B cell (primary cell): ENCODE results near the gene PTPRG. TPM values are rescaled to one million over a fixed set of nuclear protein-coding genes. Genes with fewer than 3 reads are reported as not detected.

Experiments used
- ATAC-seq: fragments of 200-7000 bp; cut with Tn5 transposase; one replicate; pipeline ENCODE4 v1.10.0; 2021; ENCODE audit warnings: low read depth, mild to moderate bottlenecking, moderate number of reproducible peaks, moderate library complexity
- CTCF ChIA-PET: fragments of 350-600 bp; sonication (Branson Sonifier 250); formaldehyde crosslinking; loops from one replicate; lab custom pipeline; 2021; ENCODE audit warnings: antibody characterized with exemption, inconsistent platforms; lab: Charles Lee
- POLR2A ChIA-PET: fragments of 350-600 bp; sonication (Branson Sonifier 250); formaldehyde crosslinking; loops from one replicate; lab custom pipeline; 2021; ENCODE audit warnings: antibody characterized with exemption; lab: Charles Lee
- DNase-seq: peaks from one replicate; pipeline ENCODE4 v3.0.0; 2013
- H2AFZ ChIP-seq: 2 replicates; pipeline ENCODE4 v1.6.1; 2012; ENCODE audit warnings: mild to moderate bottlenecking, low read depth, low read length; ENCODE audit not compliant: insufficient read depth, poor library complexity, severe bottlenecking
- H3K27ac ChIP-seq, 2 donors: 1 replicate in 1 of 2; 2 replicates in 1 of 2; pipeline ENCODE4 v1.5.1; 2012 to 2013; ENCODE audit warnings: low read length in 2 of 2, mild to moderate bottlenecking in 2 of 2, moderate library complexity in 1 of 2
- H3K27me3 ChIP-seq, 4 experiments: fragments of 200-600 bp in 1 of 4; sonication (generic) in 1 of 4; replicated peaks in 1 of 4; 1 replicate in 2 of 4; 2 replicates in 2 of 4; pipeline versions ENCODE4 v1.6.1 to v1.7.0; 2013 to 2016; ENCODE audit warnings: low read length in 3 of 4, mild to moderate bottlenecking in 2 of 4, mixed read lengths in 1 of 4, moderate library complexity in 1 of 4; ENCODE audit not compliant: insufficient read depth in 4 of 4, control insufficient read depth in 3 of 4; ENCODE audit errors: control extremely low read depth in 1 of 4
- H3K36me3 ChIP-seq, 2 experiments: replicated peaks in 1 of 2; 1 replicate in 1 of 2; 2 replicates in 1 of 2; pipeline versions ENCODE4 v1.6.1 to v1.7.1; 2013; ENCODE audit warnings: low read length in 1 of 2; ENCODE audit not compliant: insufficient read depth in 2 of 2, control insufficient read depth in 1 of 2; ENCODE audit errors: control extremely low read depth in 1 of 2, extremely low read depth in 1 of 2
- H3K4me1 ChIP-seq, 2 donors: fragments of 200-600 bp in 1 of 2; sonication (generic) in 1 of 2; 1 replicate in 1 of 2; 2 replicates in 1 of 2; pipeline versions ENCODE4 v1.5.1 to v1.6.1; 2013 to 2017; ENCODE audit warnings: low read length in 2 of 2; ENCODE audit not compliant: control insufficient read depth in 2 of 2, insufficient read depth in 2 of 2
- H3K4me2 ChIP-seq: replicated peaks from 2 replicates; pipeline ENCODE3; 2012; ENCODE audit warnings: mild to moderate bottlenecking, low read depth, low read length; ENCODE audit not compliant: poor library complexity, severe bottlenecking
- H3K4me3 ChIP-seq, 5 experiments: fragments of 200-600 bp in 1 of 5; sonication (generic) in 1 of 5; 1 replicate in 3 of 5; 2 replicates in 2 of 5; pipeline versions ENCODE4 v1.5.1 to v1.7.0; 2011 to 2016; ENCODE audit warnings: low read length in 4 of 5, mild to moderate bottlenecking in 4 of 5, low read depth in 2 of 5, control low read depth in 1 of 5, moderate library complexity in 1 of 5; ENCODE audit not compliant: insufficient read depth in 1 of 5; ENCODE audit errors: control extremely low read depth in 1 of 5, extremely low read depth in 1 of 5
- H3K79me2 ChIP-seq: fragments of 200-600 bp; sonication (generic); one replicate; pipeline ENCODE4 v1.6.0; 2016; ENCODE audit warnings: low read length; ENCODE audit not compliant: control insufficient read depth, insufficient read depth
- H3K9ac ChIP-seq: fragments of 200-600 bp; sonication (generic); 2 replicates; pipeline ENCODE4 v1.6.1; 2017; ENCODE audit warnings: mild to moderate bottlenecking, low read length, moderate library complexity
- H3K9me3 ChIP-seq, 3 donors: one replicate each; pipeline versions ENCODE4 v1.6.1 to v1.7.1; 2013; ENCODE audit warnings: low read length in 2 of 3; ENCODE audit not compliant: control insufficient read depth in 2 of 3, insufficient read depth in 1 of 3; ENCODE audit errors: control extremely low read depth in 1 of 3
- H4K20me1 ChIP-seq: 2 replicates; pipeline ENCODE4 v1.6.0; 2012; ENCODE audit warnings: mild to moderate bottlenecking, low read length; ENCODE audit not compliant: insufficient read depth, control insufficient read depth, poor library complexity, severe bottlenecking
- H3K27ac Mint-ChIP-seq: one replicate; pipeline ENCODE4 v1.8.0; 2021; ENCODE audit warnings: mixed read lengths
- H3K27me3 Mint-ChIP-seq: one replicate; pipeline ENCODE4 v1.8.0; 2021; ENCODE audit warnings: mixed read lengths
- H3K4me1 Mint-ChIP-seq: one replicate; pipeline ENCODE4 v1.8.0; 2021; ENCODE audit warnings: mixed read lengths
- H3K4me3 Mint-ChIP-seq: one replicate; pipeline ENCODE4 v1.8.0; 2021; ENCODE audit warnings: mixed read lengths
- H3K9me3 Mint-ChIP-seq: one replicate; pipeline ENCODE4 v1.8.0; 2022; ENCODE audit warnings: mixed read lengths; ENCODE audit not compliant: insufficient read depth
- CTCF ChIP-seq: fragments of 200-600 bp; IDR thresholded peaks from one replicate; pipeline ENCODE4 v1.8.0; 2022; ENCODE audit warnings: antibody characterized with exemption, mild to moderate bottlenecking
- EZH2 ChIP-seq: IDR thresholded peaks from 2 replicates; pipeline ENCODE4 v1.6.1; 2012; ENCODE audit warnings: borderline replicate concordance, low read depth, mild to moderate bottlenecking, moderate library complexity, low read length; ENCODE audit not compliant: insufficient read depth, poor library complexity, severe bottlenecking
- WGBS: methylation state at CpG from one replicate; pipeline ENCODE4 v1.1.5; 2013; ENCODE audit warnings: missing lambda C conversion rate; ENCODE audit not compliant: insufficient coverage; 5-methylcytosine and 5-hydroxymethylcytosine counted together
- intact Hi-C: fragments of 100-400 bp; cut with micrococcal nuclease; formaldehyde crosslinking; loops from one replicate; pipeline ENCODE4 v1.10.0; 2022
- polyA plus RNA-seq: library from polyadenylated mRNA; depleted of rRNA; stranded (reverse); fragments of >200 nt; gene quantifications from 2 replicates; pipeline ENCODE4 v1.2.3, GENCODE V29; 2012
- total RNA-seq, 2 donors: library from RNA; stranded (reverse); fragments of 120-200 nt in 1 of 2; gene quantifications; 1 replicate in 1 of 2; 2 replicates in 1 of 2; pipeline versions ENCODE4 v1.2.3 to v1.2.4, GENCODE V29; 2013 to 2022

PTPRG gene
- total and polyA plus RNA-seq, 2 donors (not counting 1 experiment from before 2014, with no cell fraction given) = 0.12 to 1.3 TPM

GRCh38 chr3:61649381-61650170 lies 88.2 kb downstream of the PTPRG start:
- Histone ChIP-seq H3K4me1 (no peaks in the 10 kb centered on the region), H3K4me2 (no peak overlapping the region), H4K20me1 (no peaks in the 10 kb centered on the region), H3K27me3 (no peaks in the 10 kb centered on the region), H3K36me3 (no peaks in the 10 kb centered on the region), H3K79me2 (no peaks in the 10 kb centered on the region), H2AFZ (no peak overlapping the region), H3K9me3 (peaks cover 0 to 8% (median 0%) of the 10 kb centered on the region in 3 donors), H3K9ac (no peak overlapping the region), H3K27ac (no peak overlapping the region), H3K4me3 (no peak overlapping the region)
- CTCF ChIA-PET = no interaction called here
- no peaks in the 10 kb centered on the region for H3K4me1 Mint-ChIP-seq
- TF ChIP-seq CTCF (no peak), EZH2 (no peak)
- no peaks in the 10 kb centered on the region for H3K9me3 Mint-ChIP-seq
- WGBS = no CpG with 5 or more reads among the region's 5 CpGs
- intact Hi-C loops = no loop called here
- ATAC-seq (no peak), DNase-seq (no peak)
- H3K4me3 Mint-ChIP-seq = no peak overlapping the region
- no peaks in the 10 kb centered on the region for H3K27me3 Mint-ChIP-seq
- no peak overlapping the region for H3K27ac Mint-ChIP-seq
- POLR2A ChIA-PET = no interaction called here

GRCh38 chr3:61650276-61650675 lies 88.9 kb downstream of the PTPRG start:
- Histone ChIP-seq H3K4me2 (no peak overlapping the region), H3K4me3 (no peak overlapping the region), H3K36me3 (no peaks in the 10 kb centered on the region), H2AFZ (no peak overlapping the region), H3K27me3 (no peaks in the 10 kb centered on the region), H4K20me1 (no peaks in the 10 kb centered on the region), H3K27ac (no peak overlapping the region), H3K9me3 (peaks cover 0 to 8% (median 0%) of the 10 kb centered on the region in 3 donors), H3K9ac (no peak overlapping the region), H3K4me1 (no peaks in the 10 kb centered on the region), H3K79me2 (no peaks in the 10 kb centered on the region)
- no peaks in the 10 kb centered on the region for H3K9me3 Mint-ChIP-seq
- CTCF ChIA-PET = no interaction called here
- no peak for ATAC-seq
- TF ChIP-seq CTCF = no peak
- no peak for TF ChIP-seq EZH2
- no peaks in the 10 kb centered on the region for H3K4me1 Mint-ChIP-seq
- H3K27me3 Mint-ChIP-seq = no peaks in the 10 kb centered on the region
- intact Hi-C loops = no loop called here
- WGBS = 98% methylated on average over 4 of the region's 7 CpGs
- no peak overlapping the region for H3K27ac Mint-ChIP-seq
- H3K4me3 Mint-ChIP-seq = no peak overlapping the region
- POLR2A ChIA-PET = interaction anchor here (0.7 kb wide), 1 partner anchor 10 kb away, joined by 3 read pairs; no protein-coding TSS in a partner anchor
- no peak for DNase-seq
